ENCODE data around the gene FAM229B. TPM values are rescaled to one million over a fixed set of nuclear protein-coding genes. Genes with fewer than 3 reads are reported as not detected.
A peak's percentile ranks its signal among the peaks of the same experiment; 100 is the strongest.

The FAM229B gene
- total and polyA plus RNA-seq, 12 donors: 6.5 to 55.1 (median 27.2) TPM

DNA sequence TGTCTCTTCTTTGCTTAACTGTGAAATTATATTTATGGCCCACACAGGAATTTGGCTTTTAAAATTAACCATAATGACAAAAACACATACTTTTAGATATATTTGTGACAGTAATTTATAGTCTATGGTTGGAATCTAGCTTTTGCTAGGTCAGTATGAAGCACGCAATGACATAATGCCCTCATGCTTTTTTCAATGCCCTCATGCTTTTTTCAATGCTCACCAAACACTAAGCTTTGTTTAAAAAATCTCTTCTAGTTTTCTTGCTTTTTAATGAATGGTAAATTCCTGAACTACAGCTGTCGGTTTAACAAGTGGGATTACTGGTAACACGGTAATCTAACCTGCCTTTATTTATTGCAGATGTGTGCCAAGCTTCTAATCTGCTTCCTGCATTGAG is 20.8 kb upstream of the FAM229B start:
- peaks cover 0 to 6% of the 10 kb centered on the region in 2 donors for H3K36me3 ChIP-seq (replicated peaks in 1 of 2)
- WGBS, 4 donors: 64 to 77% (median 71%) methylated on average over 3 of the region's 3 CpGs
- no peaks in the 10 kb centered on the region for H3K9me3 ChIP-seq (replicated peaks in 1 of 3)
- TF ChIP-seq, protein P1, sequence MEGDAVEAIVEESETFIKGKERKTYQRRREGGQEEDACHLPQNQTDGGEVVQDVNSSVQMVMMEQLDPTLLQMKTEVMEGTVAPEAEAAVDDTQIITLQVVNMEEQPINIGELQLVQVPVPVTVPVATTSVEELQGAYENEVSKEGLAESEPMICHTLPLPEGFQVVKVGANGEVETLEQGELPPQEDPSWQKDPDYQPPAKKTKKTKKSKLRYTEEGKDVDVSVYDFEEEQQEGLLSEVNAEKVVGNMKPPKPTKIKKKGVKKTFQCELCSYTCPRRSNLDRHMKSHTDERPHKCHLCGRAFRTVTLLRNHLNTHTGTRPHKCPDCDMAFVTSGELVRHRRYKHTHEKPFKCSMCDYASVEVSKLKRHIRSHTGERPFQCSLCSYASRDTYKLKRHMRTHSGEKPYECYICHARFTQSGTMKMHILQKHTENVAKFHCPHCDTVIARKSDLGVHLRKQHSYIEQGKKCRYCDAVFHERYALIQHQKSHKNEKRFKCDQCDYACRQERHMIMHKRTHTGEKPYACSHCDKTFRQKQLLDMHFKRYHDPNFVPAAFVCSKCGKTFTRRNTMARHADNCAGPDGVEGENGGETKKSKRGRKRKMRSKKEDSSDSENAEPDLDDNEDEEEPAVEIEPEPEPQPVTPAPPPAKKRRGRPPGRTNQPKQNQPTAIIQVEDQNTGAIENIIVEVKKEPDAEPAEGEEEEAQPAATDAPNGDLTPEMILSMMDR (IDR thresholded peaks at IDR 0.05): no peak
- TF ChIP-seq POLR2A (IDR thresholded peaks at IDR 0.05): no peak
- H3K27me3 ChIP-seq: no peaks in the 10 kb centered on the region
- no peak for DNase-seq
- H3K4me1 ChIP-seq (replicated peaks in 1 of 2): no peaks in the 10 kb centered on the region
- no peak overlapping the region for H3K27ac ChIP-seq
- H3K4me3 ChIP-seq: no peak overlapping the region
- intact Hi-C loops (cut with DNase I): no loop called here

DNA sequence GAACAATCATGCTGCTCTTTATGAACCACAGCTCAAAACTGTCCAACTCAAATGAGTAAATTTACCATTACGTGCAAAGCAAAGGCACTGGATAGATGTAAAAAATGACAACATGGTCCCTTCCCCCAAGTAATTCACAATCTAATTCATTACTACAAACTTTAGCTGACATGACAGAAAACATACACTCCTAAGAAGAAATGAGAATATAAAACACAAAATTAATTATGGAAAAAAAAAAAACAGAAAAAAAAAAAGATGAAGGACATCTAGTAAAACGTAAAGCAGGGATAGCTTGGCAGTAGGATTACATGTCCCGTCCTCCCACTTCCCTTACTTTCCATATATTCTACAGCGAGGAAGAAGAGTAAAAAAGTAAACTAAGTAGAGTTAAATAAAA is 5.8 kb upstream of the FAM229B start:
- no peak overlapping the region for H3K4me3 ChIP-seq
- H3K27ac ChIP-seq: no peak overlapping the region
- H3K9me3 ChIP-seq (replicated peaks in 1 of 3): no peaks in the 10 kb centered on the region
- no peak for TF ChIP-seq POLR2A (IDR thresholded peaks at IDR 0.05)
- TF ChIP-seq, protein P1 (IDR thresholded peaks at IDR 0.05): no peak
- no peak for DNase-seq
- no peaks in the 10 kb centered on the region for H3K27me3 ChIP-seq
- WGBS, 4 donors: 93 to 98% (median 95%) methylated on average over 4 of the region's 4 CpGs
- intact Hi-C loops (cut with DNase I): loop anchor here in 1 of 2 donors (5.0 kb wide), 1 partner anchor 81 kb away; no protein-coding TSS in a partner anchor
- peaks cover 3 to 17% of the 10 kb centered on the region in 2 donors for H3K4me1 ChIP-seq (replicated peaks in 1 of 2)
- peaks cover 0 to 30% of the 10 kb centered on the region in 2 donors for H3K36me3 ChIP-seq (replicated peaks in 1 of 2)

DNA sequence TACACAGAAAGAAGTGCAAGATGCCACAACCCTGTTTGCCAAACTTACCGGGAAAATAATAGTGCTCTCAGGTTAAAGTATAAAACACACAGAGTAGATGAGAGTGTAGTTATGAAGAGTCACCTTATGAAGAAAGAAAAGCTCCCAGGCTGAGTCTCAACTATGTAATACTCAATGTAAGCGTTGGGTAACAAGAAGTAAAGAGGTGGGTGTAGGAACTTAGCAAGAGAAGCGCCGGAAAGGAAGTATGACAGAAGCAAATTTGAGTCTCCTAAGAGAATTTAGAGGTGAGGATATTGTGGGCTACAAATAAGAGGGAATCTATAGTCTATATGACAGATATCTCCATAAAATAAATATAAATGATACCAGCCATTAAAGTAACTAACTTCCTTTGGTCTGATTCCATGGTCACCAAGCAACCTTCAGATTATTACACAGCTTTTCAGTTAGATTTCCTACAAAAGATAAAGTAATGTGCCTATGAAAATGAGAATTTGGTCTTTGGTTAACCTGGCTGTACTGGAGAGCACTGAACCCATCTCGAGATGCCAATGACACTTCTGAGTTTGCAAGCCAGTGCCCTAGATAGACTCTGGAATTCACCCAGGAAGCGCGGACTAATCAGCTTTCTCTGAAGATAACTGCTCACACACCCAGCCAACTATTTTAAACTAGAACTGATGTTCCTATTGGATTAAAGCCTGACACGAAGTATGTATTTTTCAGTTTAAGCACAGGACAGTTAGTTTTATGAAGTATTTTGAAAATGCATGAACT is 1.9 kb upstream of the FAM229B start:
- Histone ChIP-seq H3K4me3 (no peak overlapping the region), H3K4me1 (replicated peaks in 1 of 2) (peaks cover 8 to 21% of the 10 kb centered on the region in 2 donors), H3K27me3 (no peaks in the 10 kb centered on the region), H3K27ac (no peak overlapping the region), H3K9me3 (replicated peaks in 1 of 3) (no peaks in the 10 kb centered on the region), H3K36me3 (replicated peaks in 1 of 2) (peaks cover 0 to 9% of the 10 kb centered on the region in 2 donors)
- no peak for TF ChIP-seq POLR2A (IDR thresholded peaks at IDR 0.05)
- TF ChIP-seq, protein P1 (IDR thresholded peaks at IDR 0.05): no peak
- WGBS, 4 donors: 67 to 75% (median 73%) methylated on average over 8 of the region's 8 CpGs
- DNase-seq: peak in 6 of 7 donors; percentile 18 to 75 (median 50)
- intact Hi-C loops (cut with DNase I): no loop called here

DNA sequence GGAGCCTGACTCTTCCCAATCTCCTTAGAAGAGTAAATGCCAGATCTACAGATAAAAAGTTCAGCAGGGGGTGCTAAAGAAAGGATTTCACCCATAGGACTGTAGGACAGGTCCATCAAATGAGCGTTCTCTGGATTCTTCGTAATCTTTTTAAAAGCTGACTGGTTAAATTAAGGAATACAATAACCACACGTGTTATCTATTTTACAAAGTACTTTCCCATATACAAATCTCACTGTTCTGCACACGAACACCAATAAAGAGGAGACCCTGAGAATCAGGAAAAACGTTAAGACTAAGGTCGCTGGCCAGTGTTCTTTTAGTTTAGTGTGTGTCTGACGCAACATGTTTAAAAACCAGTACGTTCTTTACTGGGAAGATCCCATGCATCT is 651 bp upstream of the FAM229B start:
- Histone ChIP-seq H3K27ac (peak overlapping the region; percentile 14 to 91 (median 80)), H3K4me3 (peak overlapping the region; percentile 14 to 81 (median 44)), H3K27me3 (no peaks in the 10 kb centered on the region), H3K4me1 (replicated peaks in 1 of 2) (peaks cover 8 to 21% of the 10 kb centered on the region in 2 donors), H3K36me3 (replicated peaks in 1 of 2) (peaks cover 0 to 5% of the 10 kb centered on the region in 2 donors), H3K9me3 (replicated peaks in 1 of 3) (no peaks in the 10 kb centered on the region)
- intact Hi-C loops (cut with DNase I): no loop called here
- 0% methylated on average over 8 of the region's 8 CpGs for WGBS, 4 donors
- DNase-seq: peak in 1 of 7 donors; percentile 8
- no peak for TF ChIP-seq POLR2A (IDR thresholded peaks at IDR 0.05)
- TF ChIP-seq, protein P1 (IDR thresholded peaks at IDR 0.05): peak in 2 of 6 experiments; percentile 19 to 26
